Muscle of arm (tissue), 12 donors: ENCODE data around the gene PATE3. TPM values are rescaled to one million over a fixed set of nuclear protein-coding genes. Genes with fewer than 3 reads are reported as not detected.

Source experiments
- polyA plus RNA-seq, 12 donors: library from polyadenylated mRNA; unstranded; fragments of 120-200 nt; gene quantifications; one replicate each; pipeline ENCODE4 v1.2.1, GENCODE V29; 2013; ENCODE audit not compliant: insufficient read length in 12 of 12

Gene PATE3
- polyA plus RNA-seq, 12 donors = not detected

Other genes starting within 250 kb of the PATE3 start
- gene EI24, start 218.7 kb upstream of the PATE3 start, polyA plus RNA-seq = 1,000 to 10,000 TPM in 1 of 12 donors, 10 to 100 TPM in 11; 61.6 to 1,300 (median 73.4) TPM
- gene STT3A, start 195.3 kb upstream of the PATE3 start, polyA plus RNA-seq = 100 to 1,000 TPM in 11 of 12 donors, not detected in 1; 101 to 146 (median 127) TPM
- gene CHEK1, start 163.0 kb upstream of the PATE3 start, polyA plus RNA-seq = 10 to 100 TPM in 7 of 12 donors, 1 to 10 TPM in 4, not detected in 1; 5.5 to 17.1 (median 10.9) TPM
- 1 to 10 TPM in 1 of 12 donors, under 1 TPM in 9, not detected in 2; 0.10 to 1.4 (median 0.37) TPM for gene ACRV1, start 107.3 kb upstream of the PATE3 start, polyA plus RNA-seq
- under 1 TPM in 1 of 12 donors, not detected in 11; 0.13 TPM for gene PATE1, start 41.8 kb upstream of the PATE3 start, polyA plus RNA-seq
- gene PATE2, start 9.3 kb upstream of the PATE3 start, polyA plus RNA-seq = under 1 TPM in 3 of 12 donors, not detected in 9; 0.11 to 0.33 (median 0.15) TPM
- under 1 TPM in 4 of 12 donors, not detected in 8; 0.10 to 0.26 (median 0.12) TPM for gene PATE4, start 45.2 kb downstream of the PATE3 start, polyA plus RNA-seq
- 1 to 10 TPM in 11 of 12 donors, not detected in 1; 4.2 to 7.8 (median 6.5) TPM for gene HYLS1, start 99.5 kb downstream of the PATE3 start, polyA plus RNA-seq
- gene PUS3, start 115.1 kb downstream of the PATE3 start, polyA plus RNA-seq = 10 to 100 TPM in 10 of 12 donors, 1 to 10 TPM in 1, not detected in 1; 9.1 to 15.7 (median 13.0) TPM
- gene DDX25, start 116.4 kb downstream of the PATE3 start, polyA plus RNA-seq = 1 to 10 TPM in 1 of 12 donors, under 1 TPM in 9, not detected in 2; 0.13 to 1.2 (median 0.60) TPM
- gene VSIG10L2, start 157.9 kb downstream of the PATE3 start, polyA plus RNA-seq = under 1 TPM in 4 of 12 donors, not detected in 8; 0.04 to 0.59 (median 0.05) TPM